HG03175 (cell line): ENCODE measurements around the gene WDR7.
A peak's percentile ranks its signal among the peaks of the same experiment; 100 is the strongest.

Experiments
- ATAC-seq: cut with Tn5 transposase; IDR thresholded peaks from one replicate; pipeline ENCODE4 v1.9.1; 2021; ENCODE audit warnings: mild to moderate bottlenecking, moderate library complexity; ENCODE audit not compliant: unreplicated experiment

WDR7 gene

DNA sequence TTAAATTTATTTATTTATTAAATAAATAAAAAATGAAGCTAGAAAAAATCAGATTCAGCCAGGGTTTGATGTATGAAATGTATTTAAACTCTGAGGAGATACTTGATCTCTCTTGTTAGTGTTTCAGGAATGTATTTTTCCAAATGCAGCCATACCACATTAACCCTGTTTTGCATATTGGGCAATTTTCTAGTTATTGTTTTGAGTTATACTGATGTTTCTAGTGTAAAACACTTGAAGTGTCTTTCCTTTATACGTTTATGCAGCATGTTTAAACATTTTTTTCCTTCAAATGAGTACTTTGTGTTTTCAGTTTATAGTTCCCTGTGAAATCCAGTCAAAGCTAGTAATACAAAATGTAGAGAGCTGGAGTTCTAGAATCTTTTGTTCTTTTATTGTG, 69.9 kb downstream of the WDR7 start:
- ATAC-seq = no peak

DNA sequence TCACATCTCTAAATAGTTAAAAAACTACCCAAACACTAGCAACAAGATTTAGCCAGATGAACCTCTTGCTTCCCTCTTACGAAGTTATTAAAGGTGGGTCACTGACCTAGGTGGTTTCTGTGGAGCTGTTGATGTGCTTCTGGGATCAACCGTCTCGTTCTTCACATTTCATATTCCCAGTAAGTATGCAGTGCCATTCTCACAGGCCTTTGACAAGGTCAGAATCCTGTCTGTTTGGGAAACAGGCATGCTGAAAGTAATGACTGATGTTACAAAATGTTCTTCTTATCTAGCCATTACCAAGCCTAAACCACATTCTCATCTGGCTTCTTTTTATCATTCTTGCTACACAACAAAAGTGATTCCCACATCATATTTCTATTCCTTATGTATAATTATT, 70.3 kb downstream of the WDR7 start:
- no peak for ATAC-seq

DNA sequence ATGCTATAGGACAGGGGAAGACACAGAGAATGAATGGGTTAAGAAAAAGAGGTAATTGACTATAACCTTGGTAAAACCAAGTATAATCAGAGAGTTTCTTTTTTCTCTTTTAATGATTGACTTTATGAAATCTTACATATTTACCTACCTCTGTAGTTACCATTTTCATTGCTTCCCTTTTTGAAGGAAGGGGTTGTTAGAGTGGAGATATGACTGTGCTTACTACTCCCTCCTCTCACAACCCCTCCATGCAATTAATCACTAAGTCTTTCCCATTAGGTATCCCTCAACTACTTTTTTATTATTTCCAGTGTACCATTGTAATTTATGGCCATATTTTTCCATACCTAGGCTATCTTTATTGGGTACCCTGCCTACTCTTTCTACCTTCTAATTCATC, 71.4 kb downstream of the WDR7 start:
- ATAC-seq = no peak

DNA sequence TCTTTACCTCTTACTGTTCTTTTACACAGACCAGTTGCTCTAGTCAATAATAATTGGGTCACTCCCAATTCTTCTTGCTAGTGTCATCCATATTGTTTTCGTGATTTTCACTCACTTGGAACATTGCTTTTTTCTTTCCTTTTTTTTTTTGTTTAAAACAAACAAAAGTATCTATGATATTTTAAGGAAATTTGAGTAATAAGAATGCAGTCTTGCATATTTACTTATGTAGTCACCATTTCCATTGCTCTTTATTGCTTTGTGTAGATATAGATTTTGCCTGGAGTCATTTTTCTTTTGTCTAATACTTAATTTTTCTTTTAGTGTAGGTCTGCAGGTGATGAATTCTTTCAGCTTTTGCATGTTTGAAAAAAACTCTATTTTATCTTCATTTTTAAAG, 71.9 kb downstream of the WDR7 start:
- ATAC-seq = no peak

DNA sequence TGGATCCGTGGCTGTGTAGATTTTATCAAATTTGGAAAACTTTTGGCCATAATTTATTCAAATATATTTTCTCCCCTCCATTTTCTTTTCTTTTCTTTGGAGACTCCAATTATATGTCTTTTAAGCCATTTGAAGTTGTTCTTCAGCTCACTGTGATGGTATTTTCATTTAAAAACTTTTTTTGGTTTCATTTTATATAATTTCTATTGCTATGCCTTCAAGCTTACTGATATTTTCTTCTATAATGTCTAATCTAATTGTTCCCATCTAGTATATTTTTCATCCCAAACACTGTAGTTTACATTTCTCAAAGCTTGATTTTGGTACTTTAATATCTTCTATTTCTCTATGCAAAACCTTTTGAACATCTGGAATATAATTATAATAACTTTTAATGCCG, 72.5 kb downstream of the WDR7 start:
- no peak for ATAC-seq

DNA sequence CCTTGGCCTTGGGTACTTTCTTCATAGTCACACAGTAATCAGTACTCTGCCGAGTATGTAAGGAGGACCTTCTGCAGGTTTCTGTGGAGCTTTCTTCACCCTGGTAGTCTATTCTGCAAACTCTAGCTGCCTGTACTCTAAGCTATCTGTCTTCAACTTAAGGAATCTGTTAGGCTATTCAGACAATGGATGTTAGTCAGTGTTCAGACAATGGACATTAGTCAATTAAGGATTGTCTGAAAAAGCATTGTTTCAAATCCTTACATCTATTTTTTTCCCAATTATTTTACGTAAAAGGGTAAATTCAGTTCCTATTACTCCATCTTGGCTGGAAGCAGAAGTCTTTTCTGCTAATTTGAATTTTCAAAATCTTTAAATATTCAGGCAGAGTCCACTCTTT, 75.7 kb downstream of the WDR7 start:
- no peak for ATAC-seq

DNA sequence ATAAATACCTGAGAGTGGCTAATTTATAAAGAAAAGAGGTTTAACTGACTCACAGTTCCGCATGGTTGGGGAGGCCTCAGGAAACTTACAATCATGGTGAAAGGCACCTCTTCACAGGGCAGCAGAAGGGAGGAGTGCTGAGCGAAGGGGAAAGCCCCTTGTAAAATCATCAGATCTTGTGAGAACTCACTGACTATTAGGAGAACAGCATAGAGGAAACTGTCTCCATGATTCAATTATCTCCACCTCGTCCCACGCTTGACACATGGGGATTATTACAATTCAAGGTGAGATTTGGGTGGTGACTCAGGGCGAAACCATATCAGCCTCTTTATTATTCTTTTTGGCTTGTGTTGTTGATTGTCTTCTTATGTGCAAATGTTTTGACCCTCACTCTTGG, 76.2 kb downstream of the WDR7 start:
- ATAC-seq = no peak

DNA sequence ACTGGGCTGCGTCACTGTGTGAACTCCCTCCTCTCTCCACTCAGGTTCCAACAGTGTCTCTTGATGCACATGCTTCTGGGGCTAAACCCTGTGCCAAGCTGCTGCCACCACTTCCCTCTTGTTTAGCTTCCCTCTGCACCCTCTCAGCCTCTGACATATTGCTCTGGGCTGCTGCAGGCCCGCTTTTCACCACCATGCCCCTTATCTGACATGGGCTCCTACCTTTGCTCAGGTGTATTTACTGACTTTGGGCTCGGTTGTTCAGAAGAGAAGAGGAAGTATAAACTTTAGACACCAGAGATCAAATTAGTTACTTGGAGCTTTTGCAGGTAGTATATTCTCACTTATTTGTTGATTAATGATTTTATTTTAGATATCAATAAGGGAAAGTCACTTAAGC, 77.6 kb downstream of the WDR7 start:
- ATAC-seq = no peak

DNA sequence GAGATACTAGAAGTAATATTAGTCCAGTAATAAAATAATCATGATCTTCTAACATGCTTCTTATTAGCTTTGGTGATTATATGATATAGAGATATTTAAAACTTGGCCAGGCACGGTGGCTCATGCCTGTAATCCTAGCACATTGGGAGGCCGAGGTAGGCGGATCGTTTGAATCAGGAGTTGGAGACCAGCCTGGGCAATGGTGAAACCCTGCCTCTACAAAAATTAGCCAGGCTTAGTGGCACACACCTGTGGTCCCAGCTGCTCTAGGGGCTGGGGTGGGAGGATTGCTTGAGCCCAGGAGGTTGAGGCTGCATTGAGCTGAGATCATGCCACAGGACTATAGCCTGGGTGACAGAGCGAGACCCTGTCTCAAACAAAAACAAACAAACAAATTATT, 87.0 kb downstream of the WDR7 start:
- ATAC-seq = no peak

DNA sequence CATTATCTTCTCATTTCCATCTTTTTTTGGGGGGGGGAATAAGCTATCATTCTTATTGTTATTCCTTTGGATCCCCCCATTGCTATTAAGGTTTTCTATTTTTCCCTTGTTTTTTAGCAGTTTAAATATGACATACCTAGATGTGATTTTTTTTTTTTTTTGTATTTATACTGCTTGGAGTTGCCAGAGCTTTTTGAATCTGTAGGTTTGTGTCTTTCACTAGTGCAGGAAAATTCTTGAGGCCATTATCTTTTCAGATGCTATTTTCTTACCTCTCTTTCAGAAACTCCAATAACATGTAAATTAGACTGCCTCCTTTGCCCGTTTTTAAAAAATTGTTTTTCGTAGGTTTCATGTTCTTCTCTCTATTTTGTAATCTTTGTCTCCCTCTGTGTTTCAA, 88.6 kb downstream of the WDR7 start:
- no peak for ATAC-seq

DNA sequence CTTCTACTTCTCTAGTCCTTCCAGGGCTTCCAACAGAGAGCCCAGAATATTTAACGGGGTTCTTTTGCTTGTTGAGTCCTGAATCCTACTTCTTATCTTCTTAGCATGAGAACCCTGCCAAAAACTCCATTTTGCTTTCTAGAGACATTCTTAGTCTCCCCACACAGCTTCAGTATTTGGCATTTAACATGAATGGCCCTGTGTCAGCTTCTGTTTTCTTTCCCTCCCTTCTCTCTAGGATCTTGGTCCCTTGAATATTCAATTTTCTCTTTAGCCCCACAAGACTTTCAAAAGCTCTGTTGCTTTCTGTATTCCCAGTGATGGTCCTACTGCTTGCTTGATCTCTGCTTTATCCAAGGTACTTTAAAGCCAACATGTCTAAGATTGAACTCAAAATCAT, 89.5 kb downstream of the WDR7 start:
- no peak for ATAC-seq

DNA sequence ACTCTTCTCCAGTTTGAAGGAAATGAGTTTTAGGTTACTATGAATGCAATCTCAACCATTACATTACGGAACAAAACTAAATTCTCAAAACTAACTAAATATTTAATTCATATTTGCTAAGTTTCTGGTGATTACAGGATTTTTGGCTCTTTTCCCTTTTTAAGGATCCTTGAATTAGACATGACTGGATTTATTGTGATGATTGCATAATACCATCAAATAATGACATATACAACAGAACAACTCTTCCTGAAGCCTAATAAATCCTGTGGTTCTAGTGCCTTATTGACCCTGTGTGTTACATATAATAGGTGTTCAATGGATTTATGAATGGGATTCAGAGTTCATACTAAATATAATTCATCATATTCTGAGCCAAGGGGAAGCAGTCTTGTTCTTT, 90.5 kb downstream of the WDR7 start:
- no peak for ATAC-seq

DNA sequence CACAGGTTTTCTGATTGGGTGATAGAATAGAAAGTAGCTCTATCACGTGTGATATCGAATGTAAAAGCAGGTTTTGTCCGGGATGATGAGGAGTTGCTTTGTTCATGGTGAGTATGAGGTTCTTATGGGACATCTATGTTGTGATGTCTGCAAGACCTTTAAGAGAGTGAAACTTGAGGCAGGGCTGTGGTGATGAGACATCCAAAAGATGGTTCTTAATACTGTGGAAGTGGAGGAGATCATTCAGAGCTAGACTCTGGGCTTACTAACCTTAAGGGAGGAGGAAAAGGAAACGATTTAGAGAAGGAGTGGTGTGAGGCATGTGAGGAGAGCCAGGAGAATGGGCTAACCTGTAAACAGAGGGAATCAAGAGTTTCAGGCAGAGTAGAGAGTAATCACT, 92.0 kb downstream of the WDR7 start:
- no peak for ATAC-seq

DNA sequence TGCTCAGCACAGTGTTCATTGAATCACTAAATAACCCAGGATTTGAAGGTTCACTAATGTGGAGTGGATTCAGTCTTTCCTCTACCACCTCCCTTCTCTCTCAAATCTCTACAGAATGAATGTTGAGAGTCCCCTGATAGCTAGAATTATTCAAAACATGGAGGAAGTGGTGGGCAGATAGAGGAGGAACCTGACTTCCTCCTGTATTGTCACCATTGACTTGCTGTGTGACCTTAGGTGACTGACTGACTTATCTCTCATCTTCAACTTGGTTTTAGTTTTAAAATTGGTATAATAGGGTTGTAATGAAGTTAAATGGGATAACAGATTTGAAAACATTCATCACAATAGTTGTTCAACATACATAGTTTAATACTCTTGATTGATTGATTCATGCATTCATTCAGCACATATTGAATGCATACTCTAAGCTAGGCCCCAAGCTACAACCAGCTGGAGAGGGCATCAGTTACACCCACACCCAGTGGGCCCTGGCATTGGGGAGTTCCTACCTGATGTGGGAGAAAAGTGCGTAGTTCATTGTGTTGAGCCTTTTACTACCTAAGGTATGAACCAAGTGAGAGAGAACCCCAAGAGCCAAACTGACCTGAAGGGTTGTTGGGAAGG, 96.0 kb downstream of the WDR7 start:
- peak; percentile 71 for ATAC-seq

DNA sequence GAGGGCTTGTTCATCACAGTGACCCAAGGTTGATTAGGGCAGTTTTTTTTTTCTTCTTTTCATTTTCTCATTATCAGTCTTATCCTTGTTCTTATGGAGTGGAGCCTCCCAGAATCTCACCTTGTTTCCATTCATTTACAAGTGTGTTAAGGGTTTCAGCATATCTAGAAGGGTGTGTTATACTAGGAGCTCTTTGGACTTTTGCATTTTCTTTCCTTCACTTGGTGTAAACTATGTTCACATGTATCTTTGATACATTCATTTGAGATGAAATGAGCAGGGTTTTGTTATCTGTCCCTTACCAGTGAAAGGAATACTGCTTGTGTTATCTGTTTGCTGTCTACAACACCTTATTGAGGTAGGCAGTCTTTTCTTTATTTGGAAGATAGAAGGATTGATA, 96.7 kb downstream of the WDR7 start:
- ATAC-seq = no peak

DNA sequence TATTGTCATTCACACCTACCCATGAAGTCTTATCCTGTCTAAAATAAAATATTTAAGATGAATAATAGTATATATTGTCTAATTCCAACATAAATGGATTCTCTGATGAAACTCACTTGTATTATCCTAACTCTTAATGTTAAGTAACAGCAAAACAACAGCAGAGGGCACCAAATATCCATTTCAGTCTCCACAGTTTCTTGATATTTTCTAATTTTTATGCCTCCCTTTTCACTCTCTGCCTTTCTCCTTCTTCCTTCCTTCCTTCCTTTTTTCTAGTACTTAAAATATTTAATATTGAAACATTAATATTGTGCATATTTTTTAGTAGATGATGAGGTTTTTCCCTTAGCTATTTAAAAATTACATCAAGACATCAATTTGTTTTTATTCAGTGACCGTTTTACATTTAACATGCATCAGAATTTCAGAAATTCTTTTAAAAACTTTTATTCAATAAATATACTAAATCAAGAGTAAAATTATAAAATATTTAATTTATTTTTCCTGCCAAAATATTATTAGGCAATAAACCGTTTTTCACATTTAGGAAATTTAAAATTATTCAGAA, 97.6 kb downstream of the WDR7 start:
- no peak for ATAC-seq

DNA sequence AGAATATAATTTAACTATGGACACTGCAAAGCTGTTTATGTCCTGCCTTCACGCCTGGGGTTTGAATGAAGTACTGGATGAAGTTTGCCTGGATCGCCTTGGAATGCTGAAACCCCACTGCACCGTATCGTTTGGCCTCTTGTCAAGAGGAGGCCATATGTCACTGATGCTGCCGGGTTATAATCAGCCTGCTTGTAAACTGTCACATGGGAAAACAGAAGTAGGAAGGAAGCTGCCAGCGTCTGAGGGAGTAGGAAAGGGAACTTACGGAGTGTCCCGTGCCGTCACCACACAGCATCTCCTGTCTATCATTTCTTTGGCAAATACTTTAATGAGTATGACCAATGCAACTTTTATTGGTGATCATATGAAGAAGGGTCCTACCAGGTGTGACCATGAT, 105.8 kb downstream of the WDR7 start:
- no peak for ATAC-seq

DNA sequence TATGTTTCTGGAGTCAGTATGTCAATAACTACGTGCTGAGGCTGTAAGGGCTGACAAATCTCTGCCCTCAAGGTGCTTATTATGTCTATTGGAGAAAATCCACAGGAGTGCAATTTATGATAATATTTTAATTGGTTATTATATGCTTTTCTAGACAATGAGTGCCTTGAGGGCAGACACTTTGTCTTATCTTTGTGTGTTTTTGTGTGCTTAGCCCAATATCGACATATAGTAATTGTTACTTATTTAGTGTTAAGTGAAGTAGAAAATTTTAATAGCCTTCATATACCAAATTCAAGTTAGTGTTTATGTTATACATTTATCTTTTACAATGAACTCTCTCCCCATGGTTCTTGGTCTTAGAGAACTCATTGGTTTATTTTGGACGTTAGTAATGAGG, 118.9 kb downstream of the WDR7 start:
- no peak for ATAC-seq

DNA sequence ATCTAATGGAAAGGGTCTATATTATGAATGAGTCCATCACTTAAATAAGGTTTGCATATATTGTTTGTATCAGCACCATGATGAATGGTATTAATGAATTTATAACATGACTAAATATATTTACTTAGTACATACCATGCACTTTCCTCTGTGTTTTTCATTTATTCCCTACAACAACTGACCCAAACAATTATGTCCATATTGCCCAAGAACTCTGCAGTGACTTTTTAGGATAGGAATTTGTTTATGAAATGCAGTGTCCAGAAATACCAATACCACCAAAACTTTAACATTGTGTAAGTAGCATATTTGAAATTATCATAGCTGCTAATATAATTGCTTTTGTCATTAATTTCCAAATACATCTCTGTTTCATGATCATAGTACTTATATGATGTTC, 119.7 kb downstream of the WDR7 start:
- no peak for ATAC-seq

DNA sequence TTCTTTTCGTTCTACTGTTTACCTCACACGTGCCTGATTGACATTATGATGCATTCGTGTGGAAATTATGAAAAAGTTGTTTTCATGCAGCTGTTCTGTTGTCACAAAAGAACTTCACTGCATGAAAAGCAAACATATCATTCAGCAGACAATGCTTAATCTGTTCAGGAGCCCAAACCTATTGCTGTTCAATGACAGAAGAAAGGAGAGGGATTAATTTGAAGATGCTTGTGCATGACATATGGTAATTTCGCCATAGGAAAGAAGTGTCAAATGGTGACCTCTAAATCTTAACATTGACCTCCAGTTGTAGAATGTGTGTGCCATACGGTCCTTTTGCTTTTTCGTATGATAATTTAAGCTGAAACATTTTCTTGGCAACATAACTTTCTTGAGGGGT, 124.5 kb downstream of the WDR7 start:
- no peak for ATAC-seq

DNA sequence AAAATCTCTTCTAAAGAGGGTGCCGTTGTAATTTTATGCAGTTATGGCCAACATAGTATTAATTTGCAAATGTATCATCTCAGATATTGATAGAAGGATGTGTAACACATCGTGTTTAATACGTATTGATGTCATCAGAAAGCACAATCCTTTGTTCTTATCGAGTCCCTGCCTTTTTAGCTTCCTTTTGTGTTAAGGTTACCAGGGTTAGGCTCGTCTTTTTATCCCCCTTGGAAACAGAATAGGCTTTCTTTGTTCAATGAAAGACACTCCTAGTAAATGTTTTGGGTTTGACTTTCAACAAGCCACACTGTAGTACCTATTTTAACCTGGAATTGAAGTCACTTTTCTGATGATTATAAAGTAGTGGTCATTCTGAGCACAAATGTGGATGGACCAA, 136.2 kb downstream of the WDR7 start:
- ATAC-seq = no peak

DNA sequence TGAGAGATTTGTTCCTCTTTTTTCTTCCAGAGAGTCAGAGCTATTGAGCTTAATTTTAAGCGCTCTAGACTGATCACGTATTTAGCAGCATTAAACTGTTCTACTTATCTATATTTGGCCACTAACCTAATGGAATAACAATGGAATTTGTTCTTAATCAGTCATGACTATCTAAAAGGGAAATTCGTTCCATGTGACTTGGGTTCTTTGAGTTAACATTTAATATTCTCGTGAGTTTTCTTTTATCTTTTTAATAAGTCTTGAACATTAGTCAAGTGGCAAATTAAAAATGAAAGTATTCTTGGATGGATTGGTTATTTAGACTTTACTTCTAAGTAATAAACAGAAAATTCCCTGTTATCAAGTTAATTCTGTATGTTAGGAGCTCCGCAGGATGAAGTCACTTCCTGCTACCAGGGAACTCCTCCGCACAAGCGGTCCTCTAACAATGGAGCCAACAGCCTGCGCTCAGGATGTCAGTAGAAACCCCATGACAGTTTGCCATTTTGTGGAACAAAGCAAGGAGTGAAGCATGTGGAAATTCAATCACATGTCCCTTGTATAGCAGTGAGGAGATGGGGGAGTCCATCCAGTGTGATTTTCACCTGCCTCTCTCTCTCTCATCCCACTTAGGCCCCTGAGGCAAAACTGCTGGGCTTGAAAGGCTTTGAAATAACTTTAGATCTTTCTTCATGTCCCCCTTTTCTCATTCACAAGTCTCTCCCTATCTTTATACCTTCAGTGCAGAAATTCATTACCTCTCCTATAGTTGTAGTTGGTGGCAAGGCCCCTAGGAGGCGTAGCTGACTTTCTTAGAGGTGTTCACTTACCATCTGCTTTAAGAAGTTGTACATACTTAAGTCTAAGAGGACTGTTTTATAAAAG, 138.1 kb downstream of the WDR7 start:
- ATAC-seq = peak; percentile 81

DNA sequence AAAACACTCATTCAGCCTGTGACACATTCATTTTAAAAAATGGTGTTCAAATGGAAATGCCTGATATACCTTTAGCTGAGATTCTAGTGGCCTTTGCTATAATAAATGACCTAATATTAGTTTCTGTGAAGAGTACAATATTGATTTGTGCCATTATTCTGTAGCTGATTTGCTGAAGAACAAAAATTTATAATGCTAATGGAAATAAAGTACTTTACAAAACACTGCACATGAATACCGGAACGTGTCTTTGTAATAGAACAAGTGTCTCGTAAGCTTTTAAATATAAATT, 138.7 kb downstream of the WDR7 start:
- no peak for ATAC-seq
